Vagina (tissue), 2 donors: ENCODE data around the gene STK17B. TPM values are rescaled to one million over a fixed set of nuclear protein-coding genes. Genes with fewer than 3 reads are reported as not detected.

Experiments used
- DNase-seq, 2 donors: peaks; one replicate each; pipeline ENCODE4 v3.0.0-alpha.2; 2017; ENCODE audit errors: extremely low spot score in 2 of 2
- H3K27ac ChIP-seq: fragments of 200-600 bp; sonication (generic); one replicate; pipeline ENCODE4 v1.5.1; 2019
- H3K27me3 ChIP-seq: fragments of 200-600 bp; sonication (generic); one replicate; pipeline ENCODE4 v1.5.1; 2019
- H3K36me3 ChIP-seq, 2 donors: fragments of 200-600 bp; sonication (generic); one replicate each; pipeline ENCODE4 v1.5.1; 2017 to 2019
- H3K4me1 ChIP-seq: fragments of 200-600 bp; sonication (generic); one replicate; pipeline ENCODE4 v1.5.1; 2019
- H3K4me3 ChIP-seq, 2 donors: fragments of 200-600 bp; sonication (generic); 1 replicate in 1 of 2; 2 replicates in 1 of 2; pipeline ENCODE4 v1.5.1; 2016 to 2019
- H3K9me3 ChIP-seq: fragments of 200-600 bp; sonication (generic); one replicate; pipeline ENCODE4 v1.5.1; 2019
- POLR2A ChIP-seq, 2 donors: fragments of 450-650 bp; IDR thresholded peaks; one replicate each; pipeline ENCODE4 v1.6.1; 2017; ENCODE audit warnings: antibody characterized with exemption in 2 of 2, mild to moderate bottlenecking in 2 of 2, moderate library complexity in 2 of 2
- POLR2AphosphoS5 ChIP-seq, 2 donors: sonication (generic); formaldehyde crosslinking; IDR thresholded peaks; one replicate each; pipeline ENCODE4 v1.9.0; 2017; ENCODE audit warnings: antibody characterized with exemption in 2 of 2, mild to moderate bottlenecking in 2 of 2, low read depth in 1 of 2; ENCODE audit not compliant: insufficient read depth in 1 of 2
- intact Hi-C: fragments of 100-400 bp; cut with DNase I; formaldehyde crosslinking; loops from one replicate; pipeline ENCODE4 v1.15.1; 2023
- total RNA-seq: library from RNA; depleted of rRNA; stranded (reverse); fragments of >200 nt; gene quantifications from one replicate; pipeline ENCODE4 v1.2.3, GENCODE V29; 2016
- TF ChIP-seq, protein P1 (sequence below), 3 experiments: fragments of 450-650 bp in 2 of 3; fragments of 200-600 bp in 1 of 3; sonication (generic) in 1 of 3; IDR thresholded peaks; one replicate each; pipeline ENCODE4 v1.5.1; 2017 to 2019; ENCODE audit warnings: antibody characterized with exemption in 3 of 3, mild to moderate bottlenecking in 2 of 3, moderate library complexity in 2 of 3

STK17B gene
- total RNA-seq, 1 donor from 2014 or later = 24.3 TPM

DNA sequence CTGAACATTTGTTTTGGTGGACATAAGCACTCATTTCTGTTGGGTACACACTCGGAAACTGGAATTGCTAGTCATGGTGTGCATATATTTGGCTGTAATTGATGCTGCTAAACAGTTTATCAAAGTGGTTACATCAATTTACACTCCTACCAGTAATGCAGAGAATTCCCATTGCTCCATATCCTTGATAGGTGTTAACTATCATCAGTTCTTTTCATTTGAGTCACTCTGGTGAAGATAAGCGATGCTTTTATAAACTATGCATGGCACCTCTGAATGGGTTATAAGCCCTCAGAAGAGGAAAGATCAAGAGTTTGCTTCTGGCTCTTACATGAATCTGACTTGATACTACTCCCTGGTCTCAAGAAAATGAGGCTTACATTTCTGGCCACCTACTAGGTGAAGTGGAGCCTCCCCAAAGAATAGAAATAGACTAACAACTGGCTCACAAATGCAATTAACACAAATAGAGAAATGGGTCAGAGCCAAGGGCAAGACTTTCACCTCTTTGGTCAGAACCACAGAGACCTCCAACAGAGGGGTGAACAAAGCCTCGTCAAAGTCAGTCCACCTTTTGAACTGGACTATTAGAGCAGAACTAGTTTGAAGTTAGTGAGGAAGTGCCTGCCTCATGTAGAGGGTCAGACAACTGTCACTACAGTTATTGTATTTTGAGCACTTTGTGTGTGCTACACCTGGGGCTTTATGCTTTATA, 15.0 kb upstream of the STK17B start:
- no peaks in the 10 kb centered on the region for H3K36me3 ChIP-seq
- no peaks in the 10 kb centered on the region for H3K27me3 ChIP-seq
- no peak overlapping the region for H3K4me3 ChIP-seq
- TF ChIP-seq, protein P1, sequence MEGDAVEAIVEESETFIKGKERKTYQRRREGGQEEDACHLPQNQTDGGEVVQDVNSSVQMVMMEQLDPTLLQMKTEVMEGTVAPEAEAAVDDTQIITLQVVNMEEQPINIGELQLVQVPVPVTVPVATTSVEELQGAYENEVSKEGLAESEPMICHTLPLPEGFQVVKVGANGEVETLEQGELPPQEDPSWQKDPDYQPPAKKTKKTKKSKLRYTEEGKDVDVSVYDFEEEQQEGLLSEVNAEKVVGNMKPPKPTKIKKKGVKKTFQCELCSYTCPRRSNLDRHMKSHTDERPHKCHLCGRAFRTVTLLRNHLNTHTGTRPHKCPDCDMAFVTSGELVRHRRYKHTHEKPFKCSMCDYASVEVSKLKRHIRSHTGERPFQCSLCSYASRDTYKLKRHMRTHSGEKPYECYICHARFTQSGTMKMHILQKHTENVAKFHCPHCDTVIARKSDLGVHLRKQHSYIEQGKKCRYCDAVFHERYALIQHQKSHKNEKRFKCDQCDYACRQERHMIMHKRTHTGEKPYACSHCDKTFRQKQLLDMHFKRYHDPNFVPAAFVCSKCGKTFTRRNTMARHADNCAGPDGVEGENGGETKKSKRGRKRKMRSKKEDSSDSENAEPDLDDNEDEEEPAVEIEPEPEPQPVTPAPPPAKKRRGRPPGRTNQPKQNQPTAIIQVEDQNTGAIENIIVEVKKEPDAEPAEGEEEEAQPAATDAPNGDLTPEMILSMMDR (IDR thresholded peaks at IDR 0.05) = no peak
- TF ChIP-seq POLR2AphosphoS5 (IDR thresholded peaks at IDR 0.05; ENCODE audit: insufficient read depth in 1 of 2, low read depth in 1 of 2) (no peak), POLR2A (IDR thresholded peaks at IDR 0.05) (no peak)
- no peak for DNase-seq
- intact Hi-C loops = no loop called here
- H3K27ac ChIP-seq = no peak overlapping the region
- H3K4me1 ChIP-seq = no peaks in the 10 kb centered on the region
- H3K9me3 ChIP-seq = no peaks in the 10 kb centered on the region

DNA sequence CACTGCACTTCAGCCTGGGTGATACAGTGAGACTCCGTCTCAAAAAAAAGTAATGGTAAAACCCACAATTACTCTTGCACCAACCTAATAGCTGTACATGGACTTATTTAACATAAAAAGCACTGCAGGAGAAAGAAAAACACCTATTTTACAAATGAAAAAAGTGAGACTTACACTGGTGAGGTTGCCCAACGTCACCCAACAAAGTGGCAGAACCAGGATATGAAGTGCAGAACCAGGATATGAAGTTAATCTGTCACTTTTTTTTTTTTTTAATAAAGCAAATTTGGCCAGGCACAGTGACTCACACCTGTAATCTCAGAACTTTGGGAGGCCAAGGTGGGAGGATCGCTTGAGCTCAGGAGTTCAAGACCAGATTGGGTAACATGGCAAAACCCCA, 13.5 kb upstream of the STK17B start:
- Histone ChIP-seq H3K27me3 (no peaks in the 10 kb centered on the region), H3K4me3 (no peak overlapping the region), H3K36me3 (no peaks in the 10 kb centered on the region), H3K4me1 (no peaks in the 10 kb centered on the region), H3K27ac (no peak overlapping the region), H3K9me3 (no peaks in the 10 kb centered on the region)
- no peak for DNase-seq
- TF ChIP-seq, protein P1 (IDR thresholded peaks at IDR 0.05) = no peak
- TF ChIP-seq POLR2A (IDR thresholded peaks at IDR 0.05) (no peak), POLR2AphosphoS5 (IDR thresholded peaks at IDR 0.05; ENCODE audit: insufficient read depth in 1 of 2, low read depth in 1 of 2) (no peak)
- intact Hi-C loops = no loop called here

- Histone ChIP-seq H3K27ac (no peak overlapping the region), H3K27me3 (no peaks in the 10 kb centered on the region), H3K4me1 (no peaks in the 10 kb centered on the region), H3K9me3 (no peaks in the 10 kb centered on the region), H3K36me3 (no peaks in the 10 kb centered on the region), H3K4me3 (no peak overlapping the region)
- intact Hi-C loops = no loop called here
- TF ChIP-seq POLR2A (IDR thresholded peaks at IDR 0.05) = no peak
- TF ChIP-seq POLR2AphosphoS5 (IDR thresholded peaks at IDR 0.05; ENCODE audit: insufficient read depth in 1 of 2, low read depth in 1 of 2) = no peak
- TF ChIP-seq, protein P1 (IDR thresholded peaks at IDR 0.05) = no peak
- no peak for DNase-seq
Observed at GRCh38 chr2:196183528-196184231, 12.3 kb upstream of the STK17B start.

GRCh38 chr2:196183172-196183473, 11.7 kb upstream of the STK17B start:
- intact Hi-C loops = no loop called here
- no peak overlapping the region for H3K27ac ChIP-seq

More at GRCh38 chr2:196183172-196183473, 11.7 kb upstream of the STK17B start:
- Histone ChIP-seq H3K36me3 (no peaks in the 10 kb centered on the region), H3K9me3 (no peaks in the 10 kb centered on the region), H3K4me3 (no peak overlapping the region), H3K4me1 (no peaks in the 10 kb centered on the region), H3K27me3 (no peaks in the 10 kb centered on the region)
- no peak for DNase-seq
- no peak for TF ChIP-seq POLR2AphosphoS5 (IDR thresholded peaks at IDR 0.05; ENCODE audit: insufficient read depth in 1 of 2, low read depth in 1 of 2)
- TF ChIP-seq, protein P1 (IDR thresholded peaks at IDR 0.05) = no peak
- no peak for TF ChIP-seq POLR2A (IDR thresholded peaks at IDR 0.05)
